Neural cell (in vitro differentiated cells): ENCODE results near the gene STX1B.

Source experiments
- CTCF ChIP-seq: fragments of 450-650 bp; IDR thresholded peaks from 2 replicates; pipeline ENCODE4 v1.5.1; 2014; ENCODE audit warnings: antibody characterized with exemption, mild to moderate bottlenecking, moderate library complexity; ENCODE audit not compliant: poor library complexity, severe bottlenecking
- MXI1 ChIP-seq: fragments of 450-650 bp; conservative IDR thresholded peaks from 2 replicates; pipeline ENCODE4 v1.6.1; 2014; ENCODE audit warnings: antibody characterized with exemption, mild to moderate bottlenecking; ENCODE audit not compliant: poor library complexity, severe bottlenecking
- POLR2AphosphoS5 ChIP-seq: IDR thresholded peaks from 2 replicates; pipeline ENCODE4 v1.6.1; 2012
- RAD21 ChIP-seq: fragments of 450-650 bp; conservative IDR thresholded peaks from 2 replicates; pipeline ENCODE4 v1.6.1; 2014; ENCODE audit warnings: antibody characterized with exemption, mild to moderate bottlenecking, moderate library complexity
- REST ChIP-seq: IDR thresholded peaks from 2 replicates; pipeline ENCODE4 v1.6.1; 2012; ENCODE audit warnings: borderline replicate concordance

- TF ChIP-seq CTCF (no peak), REST (no peak), RAD21 (no peak), MXI1 (no peak), POLR2AphosphoS5 (no peak)
These were observed 39.1 kb downstream of the STX1B start for GRCh38 chr16:30971298-30971697.
